Embryonic facial prominence (tissue), 1 donor: ENCODE data around the gene CDKAL1.
A peak's percentile ranks its signal among the peaks of the same experiment; 100 is the strongest.

Experiments used
- DNase-seq: peaks from one replicate; pipeline ENCODE4 v3.0.0-alpha.2; 2016; ENCODE audit errors: extremely low spot score

Gene CDKAL1

DNA sequence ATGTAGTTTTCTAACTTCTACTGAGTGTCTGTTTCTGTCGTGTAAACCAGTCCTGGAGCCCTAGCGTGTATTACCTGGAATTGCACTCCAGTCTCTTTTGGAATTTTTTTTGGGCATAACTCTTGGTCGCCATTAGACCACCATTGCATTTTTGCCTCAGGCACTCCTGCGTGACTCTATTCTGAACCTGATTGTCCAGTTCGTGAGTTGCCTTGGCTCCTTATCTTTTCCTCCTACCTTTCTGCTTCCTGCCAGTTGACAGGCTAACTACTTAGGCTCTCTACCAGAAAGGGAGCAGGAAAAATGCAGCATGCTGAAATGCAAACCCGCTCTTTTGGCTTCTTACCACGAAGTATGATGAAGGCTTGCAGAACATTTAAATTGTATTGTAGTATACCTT lies 568.4 kb downstream of the CDKAL1 start:
- DNase-seq: no peak

DNA sequence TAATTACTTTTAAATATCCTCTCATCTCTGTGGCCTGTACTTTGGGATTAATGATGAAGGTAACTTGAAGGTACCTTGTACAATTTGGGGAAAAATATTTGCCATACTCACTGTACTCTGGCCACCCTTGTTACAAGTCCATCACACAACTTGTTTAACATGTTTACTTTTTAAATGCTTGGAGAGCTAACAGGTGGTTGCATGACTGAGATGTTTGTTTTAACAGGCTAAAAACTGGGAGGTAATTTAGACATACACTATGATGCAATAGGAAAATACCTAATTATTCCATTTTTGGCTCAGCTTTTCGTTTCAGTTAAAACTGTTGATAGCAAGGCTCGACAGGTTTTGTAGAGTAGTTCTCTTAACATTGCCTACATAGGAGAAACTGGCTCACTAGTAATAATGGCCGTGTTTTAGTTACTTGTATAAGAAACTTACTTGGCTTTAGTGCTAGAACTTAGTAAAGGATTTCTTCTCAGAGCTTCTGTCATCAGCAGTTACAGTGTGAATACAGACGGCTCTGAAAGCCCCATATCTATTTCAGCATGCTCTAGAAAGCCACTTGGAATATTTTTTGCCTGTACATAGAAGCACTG lies 569.5 kb downstream of the CDKAL1 start:
- DNase-seq: no peak

- DNase-seq: no peak
Measured at GRCh38 chr6:21104288-21104687, 570.0 kb downstream of the CDKAL1 start.

- DNase-seq: no peak
Measured at GRCh38 chr6:21107796-21108195, 573.5 kb downstream of the CDKAL1 start.

DNA sequence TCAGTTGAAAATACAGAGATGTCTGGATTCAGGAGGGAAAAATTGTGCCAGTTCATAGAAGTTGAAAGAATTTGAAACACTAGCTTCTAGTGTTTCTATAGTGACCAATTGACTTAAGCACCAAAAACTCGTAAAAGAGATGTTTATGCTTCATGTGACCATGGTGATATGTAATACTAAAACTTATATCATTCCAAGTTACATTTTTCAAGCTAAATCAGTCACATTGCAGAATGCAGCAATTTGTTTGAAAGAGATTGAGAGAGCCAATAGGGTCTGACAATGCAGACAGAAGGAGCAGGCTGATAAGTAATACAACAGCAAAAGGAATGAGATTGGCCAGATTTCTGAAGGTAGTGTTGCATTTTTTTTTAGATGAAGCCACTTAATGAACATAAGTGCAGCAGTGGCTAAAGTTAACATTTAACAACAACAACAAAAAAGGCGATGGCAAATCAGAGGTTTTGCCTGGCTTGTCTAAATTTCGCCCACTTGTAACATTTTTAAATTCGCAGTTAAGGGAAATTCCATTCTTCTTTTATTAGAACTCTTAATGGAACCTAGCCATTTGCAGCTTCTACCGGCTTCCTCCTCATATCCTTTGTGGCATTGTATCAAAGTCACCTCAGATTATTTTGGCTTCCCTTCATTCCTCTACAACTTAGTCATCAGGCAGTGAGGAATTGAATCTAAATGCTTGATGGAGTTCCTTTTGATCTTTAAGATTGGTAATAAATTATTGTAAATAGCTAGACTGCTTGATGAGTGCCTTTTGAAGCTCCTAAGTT lies 575.3 kb downstream of the CDKAL1 start:
- peak; percentile 47 for DNase-seq

- no peak for DNase-seq
Measured at GRCh38 chr6:21110684-21111083, 576.4 kb downstream of the CDKAL1 start.

DNA sequence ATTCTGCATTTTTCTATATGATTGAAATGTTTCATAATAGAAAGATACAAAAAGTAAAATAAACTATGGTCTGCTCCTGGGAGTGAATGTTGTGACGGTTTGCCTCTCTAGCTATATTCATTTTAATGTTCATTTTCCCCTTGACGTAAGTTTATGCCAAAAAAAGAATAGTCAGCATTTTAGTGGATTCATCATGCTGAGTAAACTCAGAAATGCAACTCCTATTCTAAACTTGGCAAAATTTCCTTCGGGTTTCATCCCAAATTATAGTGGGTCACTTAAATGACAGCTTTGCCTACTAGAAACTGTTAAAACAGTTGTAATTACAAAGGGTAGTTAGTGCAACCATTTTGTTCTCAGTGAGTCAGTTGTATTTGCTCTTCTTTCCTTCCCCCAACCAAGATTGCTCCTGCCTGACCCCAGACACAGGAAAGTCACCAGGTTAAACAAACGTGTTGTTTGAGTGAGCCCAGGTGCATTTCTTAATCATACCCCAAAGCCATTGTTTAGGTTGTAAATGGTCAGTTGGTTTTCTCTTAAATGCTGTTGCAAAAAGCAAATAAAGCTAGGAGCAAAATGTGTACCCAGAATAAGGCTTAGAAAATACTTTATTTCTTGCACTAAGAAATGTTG lies 577.0 kb downstream of the CDKAL1 start:
- no peak for DNase-seq

GRCh38 chr6:21115111-21115510 lies 580.9 kb downstream of the CDKAL1 start:
- DNase-seq: no peak

DNA sequence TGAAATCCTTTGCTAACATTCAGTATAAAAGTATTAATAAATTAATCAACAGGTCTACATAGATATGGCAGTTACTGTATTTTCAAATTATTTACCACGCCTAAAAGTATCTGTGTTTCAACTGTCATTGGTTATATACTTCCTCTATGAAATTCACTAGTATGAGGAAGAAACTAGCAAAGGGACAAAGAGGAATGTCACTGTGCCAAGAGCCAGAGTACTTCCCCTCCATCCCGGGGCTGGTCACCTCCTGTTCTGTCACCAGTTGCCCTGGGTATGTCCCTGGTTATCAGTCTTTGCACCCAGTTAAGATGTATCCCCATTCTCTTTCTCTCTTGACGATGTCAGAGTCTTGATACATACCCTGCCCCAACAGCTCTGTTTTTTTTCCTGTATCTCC lies 582.5 kb downstream of the CDKAL1 start:
- no peak for DNase-seq

GRCh38 chr6:21118216-21118780 lies 584.0 kb downstream of the CDKAL1 start:
- no peak for DNase-seq

DNA sequence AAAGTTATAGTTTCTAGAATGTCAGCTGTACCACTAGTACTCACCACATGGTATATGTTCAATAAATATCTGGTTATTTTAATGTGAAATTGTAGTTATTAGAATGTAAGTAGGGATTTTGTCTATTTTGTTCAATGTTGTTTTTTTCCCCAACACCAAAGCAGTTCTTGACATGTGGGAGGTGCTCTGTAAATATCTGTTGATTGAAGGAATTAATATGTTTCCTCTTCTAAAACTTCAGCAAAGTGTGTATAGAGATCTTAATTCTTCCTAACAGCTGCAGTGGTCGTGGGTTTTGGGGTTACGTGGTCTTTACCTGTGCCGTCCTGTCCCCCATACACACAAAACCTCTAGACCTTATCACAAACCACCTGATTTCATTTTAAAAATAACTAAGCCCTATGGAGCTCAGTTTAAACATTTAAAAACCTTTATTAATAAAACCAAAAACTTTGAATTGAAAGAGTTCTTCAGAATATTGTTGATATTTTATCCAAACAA lies 587.4 kb downstream of the CDKAL1 start:
- no peak for DNase-seq

DNA sequence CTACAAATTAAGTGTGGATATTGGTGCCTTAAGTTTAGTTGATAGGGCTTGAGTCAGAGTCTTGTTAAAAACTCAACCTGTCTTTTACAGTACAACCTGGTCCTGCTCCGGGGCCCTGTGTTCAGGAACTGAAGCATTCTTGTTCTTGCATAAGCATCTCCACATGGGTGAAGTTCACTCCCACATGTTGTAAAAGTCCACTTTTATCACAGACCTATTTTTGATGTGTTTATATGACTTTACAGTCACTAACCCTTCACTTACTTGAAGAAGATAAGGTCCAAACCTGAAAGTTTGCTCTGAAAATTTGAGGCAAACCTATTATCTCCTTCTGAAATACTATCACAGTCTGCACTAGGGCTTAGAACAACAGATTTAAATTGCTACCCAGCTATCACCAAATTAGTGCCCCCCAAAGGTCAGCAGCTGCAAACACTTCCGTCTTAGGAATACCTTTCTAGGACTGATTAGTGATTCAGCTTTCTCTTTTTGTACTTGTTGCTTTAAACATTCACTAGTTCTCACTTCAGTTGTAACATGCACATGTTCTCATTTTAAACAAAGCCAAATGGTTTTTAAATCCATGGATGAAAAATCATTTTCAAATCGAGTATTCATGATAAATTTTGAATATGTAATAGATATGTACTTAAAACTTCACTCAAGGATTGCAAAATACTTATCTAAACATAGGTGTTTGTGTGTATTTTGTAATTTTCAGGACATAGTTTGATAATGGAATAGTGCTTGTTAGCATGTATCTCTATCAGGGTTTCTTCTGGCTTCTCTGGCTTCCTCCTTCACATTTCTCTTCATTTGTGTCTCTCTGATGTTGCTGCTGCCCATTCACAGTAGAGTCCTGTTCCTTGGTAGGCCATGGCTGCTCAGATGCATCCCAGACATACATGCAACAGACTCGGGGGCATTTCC lies 589.5 kb downstream of the CDKAL1 start:
- DNase-seq: no peak

- no peak for DNase-seq
Measured at GRCh38 chr6:21128601-21129000, 594.3 kb downstream of the CDKAL1 start.

GRCh38 chr6:21131406-21131805 lies 597.1 kb downstream of the CDKAL1 start:
- DNase-seq: no peak

GRCh38 chr6:21132446-21132845 lies 598.2 kb downstream of the CDKAL1 start:
- DNase-seq: no peak

GRCh38 chr6:21132856-21133838 lies 598.9 kb downstream of the CDKAL1 start:
- no peak for DNase-seq

GRCh38 chr6:21133901-21134300 lies 599.6 kb downstream of the CDKAL1 start:
- DNase-seq: no peak

DNA sequence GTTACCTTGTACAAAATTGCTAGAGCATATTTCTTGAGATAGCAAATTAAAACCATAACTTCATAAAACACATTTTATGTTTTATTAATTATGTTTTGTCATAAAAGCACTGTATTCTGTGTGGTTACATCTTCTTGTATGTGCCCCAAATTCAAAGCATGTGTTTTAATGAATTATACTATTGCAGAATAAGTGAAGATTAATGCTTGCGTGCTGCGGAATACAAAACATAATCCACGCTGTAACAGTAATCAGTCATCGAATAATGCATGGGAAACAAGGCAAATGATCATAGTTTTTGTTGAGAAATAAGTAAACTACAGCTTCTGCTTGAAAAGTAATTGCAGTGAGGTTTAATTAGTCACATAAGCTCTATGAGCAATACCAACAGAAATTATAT lies 600.1 kb downstream of the CDKAL1 start:
- no peak for DNase-seq

DNA sequence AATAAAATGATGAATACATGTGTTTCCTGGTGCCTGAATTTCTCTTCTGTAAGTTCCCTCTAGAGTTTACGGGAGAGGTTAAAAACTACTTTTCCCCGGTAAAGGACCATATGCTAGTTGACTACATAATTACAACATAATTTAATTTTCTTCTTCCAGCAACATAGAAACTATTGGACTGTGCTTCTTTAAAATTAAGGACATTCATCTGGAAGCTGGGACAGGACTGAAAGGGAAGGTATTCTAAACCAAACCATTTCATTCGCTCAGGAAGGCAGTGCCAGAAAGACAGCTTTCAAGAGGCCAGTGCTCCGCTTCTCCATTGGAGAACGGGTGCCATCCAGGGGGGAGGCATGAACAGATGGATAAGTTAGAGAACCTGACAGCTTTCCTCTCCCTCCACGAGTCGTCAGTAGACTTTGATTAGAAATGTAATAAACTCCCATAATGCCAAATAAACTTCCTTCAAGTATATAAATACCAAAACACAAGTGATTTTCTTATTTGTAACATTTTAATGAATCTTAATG lies 601.3 kb downstream of the CDKAL1 start:
- DNase-seq: no peak
